ENCODE results near the gene INPP5K.

INPP5K gene

GRCh38 chr17:1486802-1487695 is 29.4 kb downstream of the INPP5K start:
- DNase-seq (ENCODE audit: low read depth, low spot score), result peak; percentile 86

- peak; percentile 76 for DNase-seq (ENCODE audit: low read depth, low spot score)
Observed at GRCh38 chr17:1485423-1486376, 30.7 kb downstream of the INPP5K start.

- DNase-seq (ENCODE audit: low read depth, low spot score), result peak; percentile 63
Observed at GRCh38 chr17:1484676-1485422, 31.6 kb downstream of the INPP5K start.

GRCh38 chr17:1484060-1484535 is 32.3 kb downstream of the INPP5K start:
- no peak for DNase-seq (ENCODE audit: low read depth, low spot score)

- no peak for DNase-seq (ENCODE audit: low read depth, low spot score)
Observed at GRCh38 chr17:1482680-1483079, 33.7 kb downstream of the INPP5K start.

GRCh38 chr17:1481736-1482135 is 34.7 kb downstream of the INPP5K start:
- no peak for DNase-seq (ENCODE audit: low read depth, low spot score)

- DNase-seq (ENCODE audit: low read depth, low spot score), result peak; percentile 75
Observed at GRCh38 chr17:1480747-1481465, 35.5 kb downstream of the INPP5K start.

- no peak for DNase-seq (ENCODE audit: low read depth, low spot score)
Observed at GRCh38 chr17:1478418-1478817, 38.0 kb downstream of the INPP5K start.

- no peak for DNase-seq (ENCODE audit: low read depth, low spot score)
Observed at GRCh38 chr17:1475321-1475854, 41.0 kb downstream of the INPP5K start.

- DNase-seq (ENCODE audit: low read depth, low spot score), result no peak
Observed at GRCh38 chr17:1474402-1475189, 41.8 kb downstream of the INPP5K start.

GRCh38 chr17:1473841-1474240 is 42.6 kb downstream of the INPP5K start:
- no peak for DNase-seq (ENCODE audit: low read depth, low spot score)

- DNase-seq (ENCODE audit: low read depth, low spot score), result no peak
Observed at GRCh38 chr17:1473170-1473569, 43.2 kb downstream of the INPP5K start.

GRCh38 chr17:1471911-1472821 is 44.2 kb downstream of the INPP5K start:
- no peak for DNase-seq (ENCODE audit: low read depth, low spot score)

GRCh38 chr17:1471490-1471889 is 44.9 kb downstream of the INPP5K start:
- no peak for DNase-seq (ENCODE audit: low read depth, low spot score)

GRCh38 chr17:1470755-1471462 is 45.5 kb downstream of the INPP5K start:
- DNase-seq (ENCODE audit: low read depth, low spot score), result no peak

GRCh38 chr17:1470071-1470754 is 46.2 kb downstream of the INPP5K start:
- DNase-seq (ENCODE audit: low read depth, low spot score), result no peak

- DNase-seq (ENCODE audit: low read depth, low spot score), result no peak
Observed at GRCh38 chr17:1469231-1469852, 47.1 kb downstream of the INPP5K start.

All from astrocyte of the hippocampus (primary cell).